Femur (tissue), 1 donor: ENCODE data around the gene S100A6.
A peak's percentile ranks its signal among the peaks of the same experiment; 100 is the strongest.
"Not testable (repeated sequence)": the region's sequence is repeated elsewhere in the genome, so short reads cannot be mapped to it uniquely, and the experiment has no call there.

Experiments used
- DNase-seq: peaks from one replicate; pipeline ENCODE4 v3.0.0-alpha.2; 2017

The S100A6 gene

DNA sequence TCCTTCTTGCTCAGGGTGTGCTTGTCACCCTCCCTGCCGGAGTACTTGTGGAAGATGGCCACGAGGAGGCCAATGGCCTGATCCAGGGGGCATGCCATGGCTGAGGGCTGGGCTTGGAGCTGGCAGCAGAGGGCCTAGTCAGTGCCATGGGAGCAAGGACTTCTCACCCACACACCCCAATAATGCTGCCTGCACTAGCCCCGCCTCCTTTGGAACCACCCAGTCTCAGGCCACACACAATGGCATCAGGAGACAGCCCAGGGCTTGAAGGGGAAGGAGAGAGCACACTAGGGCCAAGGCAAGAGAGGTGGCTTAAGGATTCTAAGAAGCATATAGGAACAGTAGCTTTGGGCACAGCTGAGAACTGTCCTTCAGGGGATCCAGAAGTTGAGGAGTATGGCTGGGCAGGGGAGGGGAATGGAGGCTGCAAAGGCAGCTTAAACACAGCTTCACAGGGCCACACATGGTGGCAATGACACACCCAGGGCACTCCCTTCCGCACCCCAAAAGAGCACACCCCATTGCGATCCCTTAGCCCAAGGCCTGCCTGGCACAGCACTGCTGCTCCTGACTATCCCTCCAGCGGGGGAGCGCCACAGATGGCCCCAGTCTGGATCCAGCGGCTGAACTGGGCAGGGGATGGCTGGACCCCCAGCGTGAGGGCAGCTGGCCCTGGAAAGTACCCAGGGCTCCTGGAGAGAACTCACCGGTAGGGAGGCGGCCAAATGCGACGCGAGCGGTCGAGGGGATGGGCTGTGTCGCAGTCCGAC, at the start of gene S100A6:
Gene S100A6, minus strand, starts transcription at position 750 of the 770 bp plus-strand sequence. Its CDS starts 652 bp downstream, at position 98.
- peak; percentile 59 for DNase-seq

DNA sequence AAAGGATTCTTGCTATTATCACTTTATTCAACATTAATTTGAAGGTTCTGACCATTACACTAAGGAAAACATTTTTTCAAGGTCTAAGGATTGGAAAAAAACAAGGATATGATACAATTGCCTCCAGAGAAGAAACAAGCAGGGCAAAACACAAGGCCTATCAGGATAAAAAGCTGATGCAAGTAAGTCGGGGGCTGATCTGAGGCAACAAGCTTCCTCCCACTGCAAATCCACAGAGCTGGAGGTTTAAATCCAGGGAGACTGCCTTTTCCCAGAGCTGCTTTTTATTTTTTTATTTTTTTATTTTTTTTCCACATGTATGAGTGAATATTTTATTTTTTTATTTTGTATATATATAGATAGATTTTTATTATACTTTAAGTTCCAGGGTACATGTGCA, 49.2 kb upstream of the S100A6 start:
- DNase-seq = no peak

DNA sequence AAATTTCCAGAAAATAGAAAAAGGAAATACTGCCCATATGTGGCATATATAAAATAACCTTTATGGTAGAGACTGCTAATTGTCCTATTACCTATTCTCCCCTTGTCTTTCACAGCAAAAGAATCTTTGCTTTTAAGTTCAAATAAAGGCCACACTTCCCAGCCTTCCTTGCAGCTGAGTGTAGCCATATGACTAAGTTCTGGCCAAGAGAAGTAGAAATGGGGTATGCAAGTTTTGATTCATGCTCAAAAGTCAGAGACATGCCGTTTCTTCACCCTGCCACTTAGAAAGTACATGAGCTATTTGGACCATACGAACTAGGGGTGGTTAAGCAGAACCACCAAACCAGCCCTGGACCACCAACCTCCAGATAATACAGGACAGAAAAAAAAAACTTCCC, 48.2 kb upstream of the S100A6 start:
- DNase-seq = no peak

DNA sequence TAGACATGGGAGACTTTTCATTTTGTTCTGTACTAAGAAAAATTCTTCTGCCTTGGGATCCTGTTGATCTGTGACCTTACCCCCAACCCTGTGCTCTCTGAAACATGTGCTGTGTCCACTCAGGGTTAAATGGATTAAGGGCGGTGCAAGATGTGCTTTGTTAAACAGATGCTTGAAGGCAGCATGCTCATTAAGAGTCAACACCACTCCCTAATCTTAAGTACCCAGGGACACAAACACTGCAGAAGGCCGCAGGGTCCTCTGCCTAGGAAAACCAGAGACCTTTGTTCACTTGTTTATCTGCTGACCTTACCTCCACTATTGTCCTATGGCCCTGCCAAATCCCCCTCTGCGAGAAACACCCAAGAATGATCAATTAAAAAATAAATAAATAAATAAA, 47.7 kb upstream of the S100A6 start:
- DNase-seq = not testable (repeated sequence)

DNA sequence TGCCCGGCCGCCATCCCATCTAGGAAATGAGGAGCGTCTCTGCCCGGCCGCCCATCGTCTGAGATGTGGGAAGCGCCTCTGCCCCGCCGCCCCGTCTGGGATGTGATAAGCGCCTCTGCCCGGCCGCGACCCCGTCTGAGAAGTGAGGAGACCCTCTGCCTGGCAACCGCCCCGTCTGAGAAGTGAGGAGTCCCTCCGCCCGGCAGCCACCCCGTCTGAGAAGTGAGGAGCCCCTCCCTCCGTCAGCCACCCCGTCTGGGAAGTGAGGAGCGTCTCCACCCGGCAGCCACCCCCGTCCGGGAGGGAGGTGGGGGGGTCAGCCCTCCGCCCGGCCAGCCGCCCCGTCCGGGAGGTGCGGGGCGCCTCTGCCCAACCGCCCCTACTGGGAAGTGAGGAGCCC, 47.0 kb upstream of the S100A6 start:
- DNase-seq = not testable (repeated sequence)

DNA sequence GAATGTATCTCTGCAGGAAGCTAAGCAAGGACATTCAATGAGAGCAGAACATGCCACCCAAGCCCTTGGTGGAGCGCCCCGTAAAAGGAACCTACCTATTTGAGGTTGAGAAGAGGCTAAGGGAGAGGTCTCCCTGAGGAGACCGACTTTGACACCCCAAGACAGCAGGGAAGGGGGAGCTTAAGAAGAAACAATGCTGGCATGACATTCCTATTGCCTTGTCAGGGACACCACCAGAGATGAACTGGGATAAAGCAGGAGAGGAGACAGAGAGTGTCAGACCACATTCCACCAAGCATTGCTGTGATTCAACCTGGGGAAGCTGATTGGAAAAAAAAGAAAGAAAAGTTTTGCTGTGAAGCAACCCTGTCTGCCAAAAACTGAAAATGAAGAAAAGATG, 43.1 kb upstream of the S100A6 start:
- DNase-seq = no peak

DNA sequence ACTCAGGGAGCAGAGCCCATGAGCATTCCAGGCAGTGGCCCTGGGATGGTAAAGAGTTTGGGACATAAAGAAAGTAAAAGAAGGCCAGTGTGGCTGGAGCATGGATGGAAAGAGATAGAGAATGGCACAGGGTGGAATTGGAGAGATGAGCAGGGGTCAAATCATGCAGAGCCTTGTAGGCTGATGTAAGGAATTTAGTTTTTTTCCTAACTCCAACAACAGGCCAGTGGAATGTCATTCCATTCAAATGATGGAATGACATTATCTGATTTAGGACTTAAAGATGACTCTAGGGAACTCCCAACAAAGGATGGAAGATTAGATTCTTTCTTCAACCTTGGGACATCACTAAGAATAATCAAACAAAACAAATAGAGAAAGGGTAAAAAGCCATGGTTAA, 42.7 kb upstream of the S100A6 start:
- DNase-seq = no peak

DNA sequence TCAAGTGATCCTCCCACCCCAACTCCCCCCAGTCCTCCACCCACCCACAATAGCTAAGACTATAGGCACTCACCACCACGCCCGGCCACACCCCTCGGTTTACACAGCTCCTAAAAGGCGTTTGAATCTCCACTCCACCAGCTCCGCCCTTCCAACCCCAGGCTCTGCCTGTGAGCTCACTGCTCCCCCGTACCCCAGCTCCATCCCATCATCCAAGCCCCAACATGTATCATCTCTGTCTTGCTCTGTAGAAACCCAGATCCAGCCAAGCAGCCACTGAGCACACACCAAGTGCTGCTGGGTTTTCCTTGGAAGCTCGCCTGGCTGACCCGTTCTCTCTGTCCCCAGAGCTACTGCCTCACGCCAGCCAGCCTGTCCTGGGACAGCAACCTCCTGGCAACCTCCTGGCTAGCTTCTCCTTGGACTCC, 41.8 kb upstream of the S100A6 start:
- DNase-seq = no peak

DNA sequence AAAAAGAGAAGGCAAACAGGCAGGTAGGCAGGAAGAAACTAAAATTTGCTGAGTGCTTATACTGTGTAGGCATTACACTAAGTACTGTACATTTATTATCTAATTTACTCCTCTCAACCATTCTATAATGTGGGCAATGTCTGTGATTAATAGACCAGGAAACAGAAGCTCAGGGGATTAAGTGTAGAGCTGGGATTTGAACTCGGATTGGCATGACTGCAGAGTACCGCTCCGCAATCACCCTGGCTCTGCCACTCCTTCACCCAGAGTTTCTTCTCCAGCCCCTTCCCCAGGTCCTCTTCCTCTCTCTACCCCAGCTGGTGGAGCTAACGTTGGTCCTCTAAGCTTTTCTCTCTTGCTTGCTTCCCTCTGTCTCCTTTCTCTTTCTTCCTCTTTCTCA, 41.3 kb upstream of the S100A6 start:
- DNase-seq = no peak

DNA sequence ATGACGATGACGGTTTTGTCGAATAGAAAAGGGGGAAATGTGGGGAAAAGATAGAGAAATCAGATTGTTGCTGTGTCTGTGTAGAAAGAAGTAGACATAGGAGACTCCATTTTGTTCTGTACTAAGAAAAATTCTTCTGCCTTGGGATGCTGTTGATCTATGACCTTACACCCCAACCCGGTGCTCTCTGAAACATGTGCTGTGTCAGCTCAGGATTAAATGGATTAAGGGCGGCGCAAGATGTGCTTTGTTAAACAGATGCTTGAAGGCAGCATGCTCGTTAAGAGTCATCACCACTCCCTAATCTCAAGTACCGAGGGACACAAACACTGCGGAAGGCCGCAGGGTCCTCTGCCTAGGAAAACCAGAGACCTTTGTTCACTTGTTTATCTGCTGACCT, 39.7 kb upstream of the S100A6 start:
- DNase-seq = not testable (repeated sequence)

DNA sequence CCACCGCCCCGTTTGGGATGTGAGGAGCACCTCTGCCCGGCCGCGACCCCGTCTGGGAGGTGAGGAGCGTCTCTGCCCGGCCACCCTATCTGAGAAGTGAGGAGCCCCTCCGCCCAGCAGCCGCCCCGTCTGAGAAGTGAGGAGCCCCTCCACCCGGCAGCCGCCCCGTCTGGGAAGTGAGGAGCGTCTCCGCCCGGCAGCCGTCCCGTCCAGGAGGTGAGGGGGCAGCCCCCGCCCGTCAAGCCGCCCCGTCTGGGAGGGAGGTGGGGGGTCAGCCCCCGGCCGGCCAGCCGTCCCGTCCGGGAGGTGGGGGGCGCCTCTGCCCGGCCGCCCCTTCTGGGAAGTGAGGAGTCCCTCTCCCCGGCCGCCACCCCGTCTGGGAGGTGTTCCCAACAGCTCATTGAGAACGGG, 39.3 kb upstream of the S100A6 start:
- DNase-seq = not testable (repeated sequence)

DNA sequence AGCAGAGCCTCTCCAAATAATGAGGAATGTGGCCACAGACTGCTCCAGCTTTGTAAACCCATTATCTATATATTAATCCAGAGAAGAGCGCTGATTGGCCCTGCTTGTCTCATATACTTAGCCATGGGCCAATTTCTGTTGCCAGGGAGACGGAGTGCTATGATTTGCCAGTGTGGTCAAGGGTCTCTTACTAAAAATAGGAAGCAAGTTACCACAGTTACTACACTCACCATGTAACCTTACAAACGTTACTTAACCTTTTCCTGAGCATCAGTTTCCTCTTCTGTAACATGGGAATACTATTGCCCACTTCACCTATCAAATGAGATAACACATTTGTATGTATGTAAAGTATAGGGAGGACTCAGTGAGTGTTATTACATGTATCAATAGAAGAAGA, 37.6 kb upstream of the S100A6 start:
- peak; percentile 23 for DNase-seq

DNA sequence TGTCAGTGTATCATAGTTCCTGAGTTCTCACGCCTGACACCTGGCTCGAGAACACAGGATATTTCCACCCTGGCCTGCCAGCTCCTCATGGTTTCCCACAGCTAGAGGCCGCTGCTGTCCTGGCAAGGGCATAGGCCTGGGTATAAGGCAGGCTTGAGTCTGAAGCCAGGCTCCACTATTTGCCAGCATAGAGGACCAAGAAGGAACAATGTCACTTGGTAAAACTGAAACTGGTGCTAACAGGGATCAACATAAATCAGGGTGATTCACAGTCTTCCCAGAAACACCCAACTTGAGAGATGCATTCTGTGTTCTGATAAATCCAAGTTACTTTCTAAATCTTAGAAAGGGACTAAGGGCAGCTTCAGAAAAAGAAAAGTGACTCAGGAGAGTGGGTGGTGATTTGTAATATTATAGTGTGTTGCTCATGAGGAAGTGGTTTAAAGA, 36.8 kb upstream of the S100A6 start:
- DNase-seq = peak; percentile 82

DNA sequence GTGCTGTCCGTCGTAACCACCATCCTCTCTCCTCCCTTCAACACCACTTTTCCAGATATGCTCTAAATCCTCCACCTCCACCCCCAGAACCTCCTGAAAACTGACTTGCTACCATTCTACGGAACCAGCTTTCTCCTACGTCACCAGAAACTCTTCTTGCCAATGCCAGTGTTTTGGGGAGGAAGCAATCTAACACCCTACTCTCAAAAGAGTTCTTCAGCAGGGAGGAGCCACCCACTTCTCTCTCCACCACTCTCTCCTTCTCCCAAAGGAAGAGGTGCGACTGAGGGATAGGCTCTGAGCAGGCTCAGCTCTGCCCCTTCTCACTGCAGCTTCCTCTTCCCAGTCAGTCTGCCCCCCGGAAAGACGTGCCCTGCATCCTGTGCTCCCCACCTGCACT, 35.9 kb upstream of the S100A6 start:
- no peak for DNase-seq

DNA sequence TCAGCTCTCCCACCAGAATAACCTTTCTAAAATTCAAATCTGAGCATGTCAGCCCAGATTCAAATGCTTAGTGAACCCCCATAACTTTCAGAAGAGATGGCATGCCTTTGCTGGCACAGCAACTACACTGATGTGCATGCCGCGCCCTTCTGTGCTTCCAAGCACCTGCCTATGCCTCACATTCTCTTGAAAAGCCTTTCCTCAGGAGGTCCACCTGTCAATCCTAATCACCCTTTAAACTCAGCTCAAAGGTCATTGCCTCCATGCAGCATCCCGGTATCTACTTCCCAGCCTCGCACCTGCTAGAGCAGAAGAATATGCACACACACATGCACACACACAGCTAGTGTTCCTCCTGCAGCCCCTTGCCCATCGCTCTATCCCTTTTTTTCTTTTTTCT, 35.1 kb upstream of the S100A6 start:
- DNase-seq = no peak

DNA sequence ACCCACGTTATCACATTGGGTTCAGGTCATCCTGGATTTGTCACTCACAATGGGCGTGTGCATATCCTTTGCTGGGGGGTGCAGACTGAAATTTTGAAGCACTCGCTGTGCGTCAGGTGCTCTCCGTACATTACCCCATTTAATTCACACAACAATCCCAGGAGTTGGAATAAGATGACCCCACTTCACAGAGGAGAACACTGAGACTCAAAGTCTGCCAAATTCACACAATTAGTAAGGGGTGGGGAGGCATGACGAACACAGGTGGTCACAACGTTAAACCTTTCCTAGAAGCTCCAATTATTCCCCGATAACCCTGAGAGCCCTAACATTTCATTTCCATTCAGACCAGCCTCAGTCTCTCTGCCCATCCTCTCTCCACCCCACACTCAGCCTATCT, 33.7 kb upstream of the S100A6 start:
- no peak for DNase-seq

DNA sequence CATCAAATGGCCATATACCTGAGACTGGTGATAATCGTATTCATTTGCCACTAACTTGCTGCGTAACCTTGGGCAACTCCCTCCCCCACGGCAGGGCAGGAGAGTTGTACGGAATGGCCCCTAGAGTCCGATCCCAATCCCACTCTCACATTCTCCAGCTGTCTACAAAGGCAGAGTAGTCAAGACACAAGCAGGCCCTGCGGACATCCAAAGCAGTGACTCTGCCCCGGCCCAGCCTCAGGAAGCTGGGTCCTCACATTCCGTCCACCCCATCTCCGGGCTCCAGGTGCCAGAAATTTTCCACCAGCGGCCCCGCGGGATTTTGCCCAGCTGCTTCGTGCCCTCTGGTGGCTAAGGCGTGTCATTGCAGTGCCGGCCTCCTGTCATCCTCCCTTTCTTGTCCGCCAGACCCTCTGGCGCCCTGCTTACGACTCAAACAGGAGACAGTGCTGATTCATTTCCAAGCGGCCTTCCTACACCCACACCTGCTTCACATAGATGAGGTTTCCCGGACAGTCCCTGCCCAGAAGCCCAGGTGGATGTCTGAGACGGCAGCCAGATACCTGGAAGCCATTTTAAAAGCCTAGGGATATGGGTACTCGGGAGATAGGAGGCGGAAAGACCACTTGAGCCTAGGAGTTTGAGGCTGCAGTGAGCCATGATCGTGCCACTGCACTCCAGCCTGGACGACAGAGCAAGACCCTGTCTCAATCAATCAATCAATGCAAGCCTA, 32.7 kb upstream of the S100A6 start:
- DNase-seq = peak; percentile 92

DNA sequence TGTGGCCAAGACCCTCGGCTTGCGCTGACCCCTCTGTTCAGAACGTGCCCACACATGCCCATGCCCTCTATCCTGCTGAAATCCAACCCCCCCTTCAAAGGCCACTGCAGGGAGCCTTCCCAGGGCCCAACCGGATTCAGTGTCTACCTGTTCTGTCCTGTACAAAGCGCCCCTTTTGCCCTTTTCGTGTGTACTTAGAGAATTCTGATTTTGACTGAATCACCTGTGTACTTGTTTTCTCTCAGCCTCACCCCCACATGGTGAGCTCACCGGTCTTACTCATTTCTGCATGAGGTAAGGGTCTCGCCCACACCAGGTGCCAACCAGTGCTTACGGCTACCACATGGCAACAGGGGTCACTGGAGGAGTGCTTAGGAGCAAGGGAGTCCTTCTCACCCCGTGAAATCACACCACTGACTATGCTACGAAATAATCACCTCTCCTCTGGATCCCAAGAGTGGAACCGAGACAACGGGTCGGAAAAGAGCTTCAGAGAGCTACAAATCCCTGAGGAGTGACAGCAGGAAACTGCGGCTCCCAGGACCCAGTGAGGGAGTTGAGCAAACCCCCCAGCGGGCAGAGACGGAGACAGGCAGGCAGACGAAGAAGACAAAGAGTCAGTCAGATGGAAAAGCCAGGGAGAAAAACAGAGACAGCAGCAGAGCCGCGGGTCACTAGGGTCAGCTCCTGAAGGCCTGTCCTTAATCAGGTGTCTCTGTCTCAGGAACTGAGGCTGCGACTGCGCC, 32.0 kb upstream of the S100A6 start:
- DNase-seq = peak; percentile 24

DNA sequence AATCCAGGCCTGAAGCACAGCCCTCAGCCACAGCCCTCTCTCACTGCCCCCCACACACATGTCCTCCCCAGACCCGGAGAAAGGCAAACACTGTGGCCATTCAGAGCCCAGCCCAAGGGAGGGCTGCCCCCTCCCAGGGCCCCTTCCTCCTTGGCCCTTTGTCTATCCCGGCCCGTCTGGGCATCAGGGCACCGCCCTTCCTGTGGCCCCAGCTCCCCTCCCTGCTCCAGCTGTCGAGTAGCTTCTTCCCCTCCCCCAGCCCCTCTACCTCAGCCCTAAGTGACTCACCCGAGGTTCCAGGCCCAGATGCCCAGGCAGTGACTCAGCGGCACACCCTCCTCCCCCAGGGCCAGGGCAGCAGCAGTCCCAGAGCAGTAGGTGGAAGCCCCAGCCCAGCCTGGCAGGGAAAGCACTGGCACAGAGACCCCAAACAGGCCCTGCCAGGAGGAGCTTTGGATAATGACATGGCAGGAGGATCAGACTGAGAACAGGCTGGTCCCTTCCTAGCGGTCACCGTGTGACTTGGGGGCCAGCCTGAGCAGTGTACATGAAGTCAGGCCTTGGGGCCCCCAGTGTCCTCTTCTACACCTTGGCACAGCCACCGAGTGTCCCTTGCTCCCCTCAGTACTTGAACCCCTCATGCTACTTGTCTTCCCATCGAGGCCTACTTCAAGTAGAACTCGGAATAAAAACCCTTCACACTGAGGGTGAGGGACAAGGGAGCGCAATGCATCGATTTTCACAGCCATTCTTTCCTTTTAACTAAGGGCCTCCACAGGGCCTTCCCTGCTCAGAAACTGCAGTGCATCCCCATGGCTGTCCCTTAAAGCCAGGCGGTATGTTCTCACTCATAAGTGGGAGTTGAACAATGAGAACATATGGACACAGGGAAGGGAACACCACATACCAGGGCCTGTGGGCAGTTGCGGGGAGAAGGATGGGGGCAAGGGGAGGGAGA, 30.9 kb upstream of the S100A6 start:
- DNase-seq = peak; percentile 94

DNA sequence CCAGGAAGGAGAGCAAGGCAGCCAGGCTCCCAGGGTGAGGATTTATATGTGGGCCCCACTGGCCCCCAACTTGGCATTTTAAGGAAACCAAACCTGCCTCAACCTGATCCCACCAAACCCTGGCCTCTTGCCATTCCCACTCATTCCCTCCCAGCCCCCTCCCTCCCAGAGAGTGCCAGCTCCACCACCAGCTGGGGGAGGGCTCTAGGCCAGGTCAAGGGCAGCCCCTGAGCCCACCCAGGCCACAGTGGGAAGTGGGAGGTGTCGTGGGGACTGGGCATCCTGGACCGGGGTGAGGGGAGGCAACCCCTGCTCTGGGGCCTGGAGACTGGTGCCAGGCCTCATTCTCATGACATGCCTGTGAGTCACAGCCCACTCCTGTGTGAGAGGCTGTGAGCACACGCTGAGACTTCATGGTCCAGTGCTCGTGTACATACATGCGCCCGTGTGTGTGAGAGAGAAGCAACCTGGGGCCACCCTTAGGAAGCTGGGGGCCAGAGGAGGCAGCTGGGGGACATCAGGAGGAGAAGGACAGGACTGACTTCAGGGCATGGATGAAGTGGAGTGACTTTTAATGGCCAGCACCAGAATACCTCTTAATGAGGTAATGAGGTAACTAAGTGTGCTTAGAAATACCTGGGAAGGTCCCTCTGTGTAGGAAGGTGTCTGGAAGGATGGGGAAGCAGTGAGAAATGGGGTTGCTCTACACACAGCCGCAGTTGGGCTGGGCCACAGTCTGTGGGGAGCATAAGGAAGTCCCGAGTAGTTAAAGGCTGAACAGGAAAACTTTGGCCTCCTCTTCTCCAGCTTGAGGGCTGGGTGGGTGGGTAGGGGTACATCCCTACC, 30.0 kb upstream of the S100A6 start, which contains the start of gene S100A2:
Gene S100A2, minus strand, starts transcription at position 316 of the 846 bp plus-strand sequence. CDS start 1,967 bp downstream, outside the sequence.
- DNase-seq = peak; percentile 55

DNA sequence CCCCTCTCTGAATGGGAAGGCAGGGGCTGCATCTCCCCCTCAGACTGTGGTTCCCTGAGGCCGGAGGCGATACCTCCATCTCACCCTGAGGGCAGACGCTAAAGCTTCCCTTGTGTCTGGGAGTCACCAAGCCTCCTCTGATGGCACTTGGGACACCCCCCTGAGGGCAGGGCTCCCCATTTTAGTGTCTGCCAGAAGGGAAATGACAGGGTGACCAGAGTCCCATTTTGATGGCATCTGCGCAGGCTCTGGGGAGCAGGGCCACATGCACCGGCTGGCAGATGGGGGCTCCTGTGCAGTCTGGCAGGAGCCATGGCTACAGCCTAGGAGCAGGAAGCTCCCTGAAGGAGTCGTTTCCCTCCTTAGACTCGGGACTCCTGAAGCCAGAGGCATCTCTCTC, 28.2 kb upstream of the S100A6 start:
- DNase-seq = no peak
